K562 (cell line): ENCODE measurements around the gene COX6A1. TPM values are rescaled to one million over a fixed set of nuclear protein-coding genes. Genes with fewer than 3 reads are reported as not detected.

Experiments used
- PURB ChIP-seq: sonication (generic); formaldehyde crosslinking; IDR thresholded peaks from 2 replicates; pipeline ENCODE4 v1.9.0; 2021; ENCODE audit warnings: low read depth, mild to moderate bottlenecking, missing genetic modification reagents
- SPI1 ChIP-seq: IDR thresholded peaks from 2 replicates; pipeline ENCODE4 v1.6.1; 2011; ENCODE audit warnings: low read depth, low read length, control low read depth, borderline replicate concordance
- ZNF586 ChIP-seq: fragments of 450-650 bp; formaldehyde crosslinking; conservative IDR thresholded peaks from 2 replicates; pipeline ENCODE4 v1.4.0; 2020; ENCODE audit warnings: mild to moderate bottlenecking, moderate library complexity
- polyA plus RNA-seq, 8 experiments: library from polyadenylated mRNA; depleted of rRNA in 4 of 8; stranded (reverse) in 5 of 8; unstranded in 3 of 8; fragments of >200 nt; fragmentation: Nextera tagmentation in 2 of 8; fragmentation: Illumina TruSeq in 1 of 8; extraction: Ambion mirVana in 2 of 8; extraction: Trizol in 1 of 8; gene quantifications; 2 replicates each; pipeline versions ENCODE4 v1.2.1 to v1.2.3, GENCODE V29; 2011 to 2014; ENCODE audit warnings: inconsistent platforms in 1 of 8, missing spikeins in 1 of 8
- total RNA-seq, 7 experiments: library from RNA; depleted of rRNA in 6 of 7; stranded (reverse); fragments of >200 nt in 6 of 7; fragmentation: Illumina TruSeq in 2 of 7; extraction: Trizol in 2 of 7; gene quantifications; 2 replicates each; pipeline versions ENCODE4 v1.2.1 to v1.2.3, GENCODE V29; 2011 to 2021; ENCODE audit warnings: low replicate concordance in 1 of 7
- TF ChIP-seq, protein P1 (sequence below): fragments of 200-600 bp; sonication (generic); IDR thresholded peaks from one replicate; pipeline ENCODE4 v1.6.1; 2012; ENCODE audit warnings: mild to moderate bottlenecking, low read depth, low read length, inconsistent platforms

The COX6A1 gene
- total and polyA plus RNA-seq, 9 of the 15 experiments (the other 6 are each of a cell fraction or from before 2014, with no cell fraction given): 414 to 4,142 (median 931) TPM

DNA sequence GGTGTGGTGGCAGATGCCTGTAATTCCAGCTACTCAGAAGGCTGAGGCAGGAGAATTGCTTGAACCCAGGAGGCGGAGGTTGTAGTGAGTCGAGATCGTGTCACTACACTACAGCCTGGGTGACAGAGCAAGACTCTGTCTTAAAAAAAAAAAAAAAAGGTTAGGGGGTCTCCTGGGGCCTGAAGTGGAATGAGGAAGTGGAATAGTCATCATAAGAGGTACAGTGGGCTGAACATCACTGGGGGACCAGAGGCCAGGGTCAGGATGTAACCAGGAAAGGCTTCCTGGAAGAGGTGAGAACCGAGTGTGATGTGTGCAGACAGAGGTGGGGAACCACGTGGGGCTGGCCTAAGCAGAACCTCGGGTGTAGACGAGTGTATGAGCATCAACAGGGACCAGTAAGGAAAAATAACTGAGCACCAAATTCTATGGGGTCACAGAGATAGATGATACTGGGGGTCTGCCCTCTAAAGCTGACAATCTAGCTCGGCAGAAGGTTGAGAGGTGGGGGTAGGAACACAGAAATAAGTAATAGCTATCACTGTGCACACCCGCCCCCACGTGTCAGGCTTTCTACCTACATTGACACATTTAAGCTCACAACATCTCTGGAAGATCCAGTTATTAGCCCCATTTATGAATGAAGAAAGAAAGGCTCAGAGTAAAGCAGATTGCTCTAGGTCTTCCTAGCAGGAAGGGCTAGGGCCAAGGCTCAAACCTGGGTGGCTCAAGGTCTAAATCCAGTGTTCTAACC, 5.0 kb upstream of the COX6A1 start (continued):
- TF ChIP-seq, protein P1, sequence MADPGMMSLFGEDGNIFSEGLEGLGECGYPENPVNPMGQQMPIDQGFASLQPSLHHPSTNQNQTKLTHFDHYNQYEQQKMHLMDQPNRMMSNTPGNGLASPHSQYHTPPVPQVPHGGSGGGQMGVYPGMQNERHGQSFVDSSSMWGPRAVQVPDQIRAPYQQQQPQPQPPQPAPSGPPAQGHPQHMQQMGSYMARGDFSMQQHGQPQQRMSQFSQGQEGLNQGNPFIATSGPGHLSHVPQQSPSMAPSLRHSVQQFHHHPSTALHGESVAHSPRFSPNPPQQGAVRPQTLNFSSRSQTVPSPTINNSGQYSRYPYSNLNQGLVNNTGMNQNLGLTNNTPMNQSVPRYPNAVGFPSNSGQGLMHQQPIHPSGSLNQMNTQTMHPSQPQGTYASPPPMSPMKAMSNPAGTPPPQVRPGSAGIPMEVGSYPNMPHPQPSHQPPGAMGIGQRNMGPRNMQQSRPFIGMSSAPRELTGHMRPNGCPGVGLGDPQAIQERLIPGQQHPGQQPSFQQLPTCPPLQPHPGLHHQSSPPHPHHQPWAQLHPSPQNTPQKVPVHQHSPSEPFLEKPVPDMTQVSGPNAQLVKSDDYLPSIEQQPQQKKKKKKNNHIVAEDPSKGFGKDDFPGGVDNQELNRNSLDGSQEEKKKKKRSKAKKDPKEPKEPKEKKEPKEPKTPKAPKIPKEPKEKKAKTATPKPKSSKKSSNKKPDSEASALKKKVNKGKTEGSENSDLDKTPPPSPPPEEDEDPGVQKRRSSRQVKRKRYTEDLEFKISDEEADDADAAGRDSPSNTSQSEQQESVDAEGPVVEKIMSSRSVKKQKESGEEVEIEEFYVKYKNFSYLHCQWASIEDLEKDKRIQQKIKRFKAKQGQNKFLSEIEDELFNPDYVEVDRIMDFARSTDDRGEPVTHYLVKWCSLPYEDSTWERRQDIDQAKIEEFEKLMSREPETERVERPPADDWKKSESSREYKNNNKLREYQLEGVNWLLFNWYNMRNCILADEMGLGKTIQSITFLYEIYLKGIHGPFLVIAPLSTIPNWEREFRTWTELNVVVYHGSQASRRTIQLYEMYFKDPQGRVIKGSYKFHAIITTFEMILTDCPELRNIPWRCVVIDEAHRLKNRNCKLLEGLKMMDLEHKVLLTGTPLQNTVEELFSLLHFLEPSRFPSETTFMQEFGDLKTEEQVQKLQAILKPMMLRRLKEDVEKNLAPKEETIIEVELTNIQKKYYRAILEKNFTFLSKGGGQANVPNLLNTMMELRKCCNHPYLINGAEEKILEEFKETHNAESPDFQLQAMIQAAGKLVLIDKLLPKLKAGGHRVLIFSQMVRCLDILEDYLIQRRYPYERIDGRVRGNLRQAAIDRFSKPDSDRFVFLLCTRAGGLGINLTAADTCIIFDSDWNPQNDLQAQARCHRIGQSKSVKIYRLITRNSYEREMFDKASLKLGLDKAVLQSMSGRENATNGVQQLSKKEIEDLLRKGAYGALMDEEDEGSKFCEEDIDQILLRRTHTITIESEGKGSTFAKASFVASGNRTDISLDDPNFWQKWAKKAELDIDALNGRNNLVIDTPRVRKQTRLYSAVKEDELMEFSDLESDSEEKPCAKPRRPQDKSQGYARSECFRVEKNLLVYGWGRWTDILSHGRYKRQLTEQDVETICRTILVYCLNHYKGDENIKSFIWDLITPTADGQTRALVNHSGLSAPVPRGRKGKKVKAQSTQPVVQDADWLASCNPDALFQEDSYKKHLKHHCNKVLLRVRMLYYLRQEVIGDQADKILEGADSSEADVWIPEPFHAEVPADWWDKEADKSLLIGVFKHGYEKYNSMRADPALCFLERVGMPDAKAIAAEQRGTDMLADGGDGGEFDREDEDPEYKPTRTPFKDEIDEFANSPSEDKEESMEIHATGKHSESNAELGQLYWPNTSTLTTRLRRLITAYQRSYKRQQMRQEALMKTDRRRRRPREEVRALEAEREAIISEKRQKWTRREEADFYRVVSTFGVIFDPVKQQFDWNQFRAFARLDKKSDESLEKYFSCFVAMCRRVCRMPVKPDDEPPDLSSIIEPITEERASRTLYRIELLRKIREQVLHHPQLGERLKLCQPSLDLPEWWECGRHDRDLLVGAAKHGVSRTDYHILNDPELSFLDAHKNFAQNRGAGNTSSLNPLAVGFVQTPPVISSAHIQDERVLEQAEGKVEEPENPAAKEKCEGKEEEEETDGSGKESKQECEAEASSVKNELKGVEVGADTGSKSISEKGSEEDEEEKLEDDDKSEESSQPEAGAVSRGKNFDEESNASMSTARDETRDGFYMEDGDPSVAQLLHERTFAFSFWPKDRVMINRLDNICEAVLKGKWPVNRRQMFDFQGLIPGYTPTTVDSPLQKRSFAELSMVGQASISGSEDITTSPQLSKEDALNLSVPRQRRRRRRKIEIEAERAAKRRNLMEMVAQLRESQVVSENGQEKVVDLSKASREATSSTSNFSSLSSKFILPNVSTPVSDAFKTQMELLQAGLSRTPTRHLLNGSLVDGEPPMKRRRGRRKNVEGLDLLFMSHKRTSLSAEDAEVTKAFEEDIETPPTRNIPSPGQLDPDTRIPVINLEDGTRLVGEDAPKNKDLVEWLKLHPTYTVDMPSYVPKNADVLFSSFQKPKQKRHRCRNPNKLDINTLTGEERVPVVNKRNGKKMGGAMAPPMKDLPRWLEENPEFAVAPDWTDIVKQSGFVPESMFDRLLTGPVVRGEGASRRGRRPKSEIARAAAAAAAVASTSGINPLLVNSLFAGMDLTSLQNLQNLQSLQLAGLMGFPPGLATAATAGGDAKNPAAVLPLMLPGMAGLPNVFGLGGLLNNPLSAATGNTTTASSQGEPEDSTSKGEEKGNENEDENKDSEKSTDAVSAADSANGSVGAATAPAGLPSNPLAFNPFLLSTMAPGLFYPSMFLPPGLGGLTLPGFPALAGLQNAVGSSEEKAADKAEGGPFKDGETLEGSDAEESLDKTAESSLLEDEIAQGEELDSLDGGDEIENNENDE: no peak
- no peak for TF ChIP-seq ZNF586
- TF ChIP-seq PURB (CRISPR knock-in tag): no peak
- peak; percentile 69; the same call in 1 of the 2 replicates for TF ChIP-seq SPI1
- TF ChIP-seq, all 486 proteins: peak for 3
